Stimulated activated naive CD8-positive, alpha-beta T cell treated with anti-CD3 and anti-CD28 coated beads, Interleukin-15, Interleukin-2, amounts not matched to agents 100 ng/mL and 50 ng/mL, for 24 hours (primary cell): ENCODE data around the gene MALT1.
A peak's percentile ranks its signal among the peaks of the same experiment; 100 is the strongest.
"Not testable (repeated sequence)": the region's sequence is repeated elsewhere in the genome, so short reads cannot be mapped to it uniquely, and the experiment has no call there.

Experiments used
- H3K27ac Mint-ChIP-seq: one replicate; pipeline ENCODE4 v1.8.0; 2021; ENCODE audit warnings: mild to moderate bottlenecking, mixed read lengths
- H3K27me3 Mint-ChIP-seq: one replicate; pipeline ENCODE4 v1.8.0; 2021; ENCODE audit warnings: mixed read lengths
- H3K36me3 Mint-ChIP-seq: one replicate; pipeline ENCODE4 v1.8.0; 2021; ENCODE audit warnings: low read depth, mixed read lengths
- H3K4me1 Mint-ChIP-seq: one replicate; pipeline ENCODE4 v1.8.0; 2021; ENCODE audit warnings: low read depth, mixed read lengths
- H3K4me3 Mint-ChIP-seq: one replicate; pipeline ENCODE4 v1.8.0; 2021; ENCODE audit warnings: mild to moderate bottlenecking, mixed read lengths
- H3K9me3 Mint-ChIP-seq: one replicate; pipeline ENCODE4 v1.8.0; 2021; ENCODE audit warnings: mixed read lengths

Gene MALT1

DNA sequence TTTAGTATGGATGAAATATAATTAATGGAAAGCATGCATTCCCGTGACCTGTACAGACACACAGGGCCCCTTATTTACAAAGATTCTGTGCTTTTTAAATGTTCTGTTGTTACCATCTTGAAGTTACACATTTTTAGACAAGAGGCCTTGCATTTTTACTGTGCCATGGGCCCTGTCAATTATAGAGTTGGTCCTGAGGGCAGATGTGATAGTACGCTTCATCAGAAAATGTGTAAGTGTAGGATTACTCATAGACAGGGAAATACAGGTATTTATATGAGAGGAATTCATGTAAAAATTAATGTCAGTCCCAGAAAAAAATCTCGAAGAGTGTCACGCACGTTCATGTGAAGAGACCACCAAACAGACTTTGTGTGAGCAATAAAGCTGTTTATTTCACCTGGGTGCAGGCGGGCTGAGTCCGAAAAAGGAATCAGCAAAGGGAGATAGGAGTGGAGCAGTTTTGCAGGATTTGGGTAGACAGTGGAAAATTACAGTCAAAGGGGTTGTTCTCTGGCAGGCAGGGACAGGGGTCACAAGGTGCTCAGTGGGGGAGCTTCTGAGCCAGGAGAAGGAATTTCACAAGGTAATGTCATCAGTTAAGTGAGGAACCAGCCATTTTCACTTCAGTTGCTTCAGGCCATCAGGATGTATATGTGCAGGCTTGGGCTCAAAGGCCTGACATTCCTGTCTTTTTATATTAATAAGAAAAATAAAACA, 30.2 kb upstream of the MALT1 start:
- no peak overlapping the region for H3K27ac Mint-ChIP-seq
- no peaks in the 10 kb centered on the region for H3K27me3 Mint-ChIP-seq
- no peaks in the 10 kb centered on the region for H3K36me3 Mint-ChIP-seq
- no peaks in the 10 kb centered on the region for H3K9me3 Mint-ChIP-seq
- H3K4me1 Mint-ChIP-seq, result peaks cover 26% of the 10 kb centered on the region
- H3K4me3 Mint-ChIP-seq, result no peak overlapping the region

DNA sequence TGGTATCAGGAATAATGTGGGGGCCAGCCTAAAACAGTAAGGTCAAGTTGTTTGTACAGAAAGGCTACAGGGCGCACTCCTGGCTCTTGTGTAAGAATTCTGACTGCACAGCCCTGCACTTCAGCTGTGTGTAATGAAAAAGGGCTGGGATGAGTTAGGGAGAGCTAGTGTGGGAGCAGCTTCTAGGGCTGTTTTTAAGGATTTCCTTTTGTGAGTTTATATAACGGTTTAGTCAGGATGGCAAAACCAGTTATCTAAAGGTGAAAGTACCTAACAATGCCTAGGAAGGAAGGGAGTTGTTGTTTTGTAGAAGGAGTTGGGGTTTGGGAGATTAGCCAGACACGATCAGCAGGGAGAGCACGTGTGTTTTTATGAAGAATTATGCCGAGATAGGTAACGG, 27.7 kb upstream of the MALT1 start:
- not testable (repeated sequence) for H3K9me3 Mint-ChIP-seq, H3K36me3 Mint-ChIP-seq, H3K4me3 Mint-ChIP-seq, H3K27ac Mint-ChIP-seq, H3K27me3 Mint-ChIP-seq
- H3K4me1 Mint-ChIP-seq, result peaks cover 20% of the 10 kb centered on the region

DNA sequence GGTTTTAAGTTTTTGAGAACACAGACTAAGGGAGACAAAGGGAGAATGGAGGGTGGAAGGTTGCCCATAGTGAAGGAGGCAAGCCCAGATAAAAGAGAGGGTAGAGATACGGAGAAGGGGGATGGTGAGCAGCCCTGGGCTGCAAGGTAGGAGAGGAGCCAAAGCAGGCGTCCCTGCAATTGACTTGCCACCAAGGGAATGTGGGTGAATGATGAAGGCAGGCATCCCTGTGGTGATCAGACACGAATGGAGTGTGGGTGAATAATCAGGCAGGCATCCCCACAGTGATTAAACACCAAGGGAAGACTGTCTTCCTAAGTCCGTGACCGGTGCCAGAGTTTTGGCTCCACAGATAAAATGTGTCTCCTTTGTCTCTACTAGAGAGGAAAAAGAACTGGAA, 25.9 kb upstream of the MALT1 start:
- H3K4me1 Mint-ChIP-seq, result peaks cover 22% of the 10 kb centered on the region
- no peaks in the 10 kb centered on the region for H3K27me3 Mint-ChIP-seq
- H3K27ac Mint-ChIP-seq, result no peak overlapping the region
- H3K9me3 Mint-ChIP-seq, result no peaks in the 10 kb centered on the region
- no peak overlapping the region for H3K4me3 Mint-ChIP-seq
- no peaks in the 10 kb centered on the region for H3K36me3 Mint-ChIP-seq

- H3K9me3 Mint-ChIP-seq, result no peaks in the 10 kb centered on the region
- H3K36me3 Mint-ChIP-seq, result no peaks in the 10 kb centered on the region
- no peak overlapping the region for H3K27ac Mint-ChIP-seq
- H3K4me3 Mint-ChIP-seq, result no peak overlapping the region
- peaks cover 32% of the 10 kb centered on the region for H3K4me1 Mint-ChIP-seq
- no peaks in the 10 kb centered on the region for H3K27me3 Mint-ChIP-seq
These were observed 24.9 kb upstream of the MALT1 start for GRCh38 chr18:58646334-58646862.

- Mint-ChIP-seq H3K27me3 (no peaks in the 10 kb centered on the region), H3K9me3 (peaks cover 17% of the 10 kb centered on the region), H3K4me1 (peaks cover 67% of the 10 kb centered on the region), H3K27ac (peak overlapping the region; percentile 9), H3K36me3 (peaks cover 11% of the 10 kb centered on the region), H3K4me3 (no peak overlapping the region)
These were observed 21.1 kb upstream of the MALT1 start for GRCh38 chr18:58649966-58650816.

DNA sequence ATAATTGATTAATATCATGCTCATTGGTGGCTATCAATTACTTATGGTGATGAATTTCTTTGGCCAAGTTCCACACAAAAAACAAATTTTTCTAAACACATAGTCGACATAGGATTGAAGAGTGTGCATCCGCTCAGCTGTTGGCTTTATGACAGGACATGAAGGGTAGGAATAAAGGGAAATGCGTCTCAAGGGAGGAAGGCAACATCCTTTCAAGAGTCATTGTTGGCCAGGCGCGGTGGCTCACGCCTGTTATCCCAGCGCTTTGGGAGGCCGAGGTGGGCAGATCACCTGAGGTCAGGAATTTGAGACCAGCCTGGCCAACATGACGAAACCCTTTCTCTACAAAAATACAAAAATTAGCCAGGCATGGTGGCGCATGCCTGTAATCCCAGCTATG, 20.4 kb upstream of the MALT1 start:
- not testable (repeated sequence) for H3K4me3 Mint-ChIP-seq, H3K27me3 Mint-ChIP-seq
- H3K4me1 Mint-ChIP-seq, result peaks cover 70% of the 10 kb centered on the region
- peaks cover 17% of the 10 kb centered on the region for H3K9me3 Mint-ChIP-seq
- peaks cover 11% of the 10 kb centered on the region for H3K36me3 Mint-ChIP-seq
- peak overlapping the region; percentile 9 for H3K27ac Mint-ChIP-seq

GRCh38 chr18:58653144-58653722, 18.0 kb upstream of the MALT1 start:
- Mint-ChIP-seq H3K9me3 (peaks cover 21% of the 10 kb centered on the region), H3K36me3 (peaks cover 11% of the 10 kb centered on the region), H3K27ac (peak overlapping the region; percentile 41), H3K4me1 (peaks cover 85% of the 10 kb centered on the region)
- H3K27me3 Mint-ChIP-seq, H3K4me3 Mint-ChIP-seq: not testable (repeated sequence)

DNA sequence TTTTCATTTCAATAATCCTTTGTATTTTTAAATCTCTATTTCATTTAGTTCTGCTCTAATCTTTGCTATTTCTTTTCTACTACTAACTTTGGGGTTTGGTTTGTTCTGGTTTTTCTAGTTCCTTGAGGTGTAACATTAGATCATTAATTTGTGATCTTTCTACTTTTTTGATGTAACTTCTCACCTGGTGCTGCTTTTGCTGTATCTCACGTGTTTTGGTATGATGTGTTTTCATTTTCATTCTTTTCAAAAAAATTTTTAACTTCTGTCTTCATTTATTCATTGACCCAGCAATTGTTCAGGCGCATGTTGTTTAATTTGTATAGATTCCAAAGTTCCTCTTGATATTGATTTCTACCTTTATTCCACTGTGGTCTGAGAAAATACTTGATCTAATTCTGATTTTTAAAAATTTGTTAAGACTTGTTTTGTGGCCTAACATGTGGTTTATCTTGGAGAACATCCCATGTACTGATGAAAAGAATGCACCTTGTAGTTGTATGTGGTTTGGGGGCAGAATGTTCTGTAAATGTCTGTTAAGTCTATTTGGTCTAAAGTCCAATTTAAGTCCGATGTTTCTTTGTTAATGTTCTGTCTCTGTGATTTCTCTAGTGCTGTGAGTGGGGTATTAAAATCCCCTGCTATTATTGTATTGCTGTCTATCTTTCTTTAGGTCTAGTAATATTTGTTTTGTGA, 17.3 kb upstream of the MALT1 start:
- peaks cover 11% of the 10 kb centered on the region for H3K36me3 Mint-ChIP-seq
- H3K4me1 Mint-ChIP-seq, result peaks cover 86% of the 10 kb centered on the region
- peak overlapping the region; percentile 19 for H3K27ac Mint-ChIP-seq
- peaks cover 21% of the 10 kb centered on the region for H3K9me3 Mint-ChIP-seq
- H3K27me3 Mint-ChIP-seq, result no peaks in the 10 kb centered on the region
- no peak overlapping the region for H3K4me3 Mint-ChIP-seq

DNA sequence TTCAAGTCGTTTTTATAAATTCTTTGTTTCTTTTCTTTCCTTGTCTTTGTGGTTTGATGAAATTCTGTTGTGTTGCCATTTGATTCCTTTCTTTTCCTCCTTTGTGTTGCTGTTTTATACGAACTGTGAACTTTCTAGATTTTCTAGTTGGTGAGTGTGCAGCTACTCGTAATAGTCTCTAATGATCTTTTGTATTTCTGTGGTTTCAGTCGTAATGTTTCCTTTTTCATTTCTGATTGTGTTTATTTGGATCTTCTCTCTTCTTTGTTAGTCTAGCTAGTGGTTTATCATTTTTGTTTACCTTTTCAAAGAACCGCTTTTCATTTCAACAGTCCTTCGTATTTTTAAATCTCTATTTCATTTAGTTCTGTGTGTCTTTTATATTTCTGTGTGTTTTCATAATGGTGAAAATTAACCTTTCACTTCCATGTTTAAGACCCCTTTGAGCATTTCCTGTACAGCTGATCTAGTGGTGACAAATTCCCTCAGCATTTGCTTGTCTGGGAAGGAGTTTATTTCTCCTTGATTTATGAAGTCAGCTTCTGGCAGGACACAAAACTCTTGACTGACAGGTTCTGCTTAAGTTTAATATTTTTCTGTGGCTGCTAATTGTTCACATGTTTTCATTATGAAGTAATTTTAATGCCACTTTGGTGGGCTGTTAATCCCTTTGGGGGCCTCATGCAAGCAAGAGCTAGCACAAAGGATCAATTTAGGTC, 16.2 kb upstream of the MALT1 start:
- H3K9me3 Mint-ChIP-seq, result peaks cover 21% of the 10 kb centered on the region
- H3K4me1 Mint-ChIP-seq, result peaks cover 88% of the 10 kb centered on the region
- peaks cover 11% of the 10 kb centered on the region for H3K36me3 Mint-ChIP-seq
- H3K27me3 Mint-ChIP-seq, result no peaks in the 10 kb centered on the region
- no peak overlapping the region for H3K27ac Mint-ChIP-seq
- H3K4me3 Mint-ChIP-seq, result no peak overlapping the region

DNA sequence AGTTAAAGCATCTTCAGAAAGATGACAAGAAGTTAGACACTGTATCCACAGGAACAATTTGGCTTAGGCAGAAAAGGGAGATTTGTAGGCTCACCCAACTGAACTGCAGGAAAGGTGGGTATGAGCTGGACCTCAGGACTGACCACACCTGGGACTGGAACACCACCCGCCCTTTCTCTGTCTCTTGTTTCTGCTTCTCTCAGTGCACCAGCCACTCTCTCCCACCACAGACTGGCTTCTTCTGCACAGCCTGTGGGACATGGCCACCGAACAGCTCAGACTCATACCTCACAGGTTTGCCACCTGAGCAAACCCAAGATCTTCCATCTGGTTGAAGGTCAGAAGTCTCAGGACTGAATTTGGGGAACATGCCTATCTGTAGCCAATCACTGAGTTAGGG, 14.2 kb upstream of the MALT1 start:
- peaks cover 81% of the 10 kb centered on the region for H3K4me1 Mint-ChIP-seq
- H3K27me3 Mint-ChIP-seq, result no peaks in the 10 kb centered on the region
- H3K9me3 Mint-ChIP-seq, result peaks cover 21% of the 10 kb centered on the region
- H3K27ac Mint-ChIP-seq, result no peak overlapping the region
- peaks cover 11% of the 10 kb centered on the region for H3K36me3 Mint-ChIP-seq
- no peak overlapping the region for H3K4me3 Mint-ChIP-seq

DNA sequence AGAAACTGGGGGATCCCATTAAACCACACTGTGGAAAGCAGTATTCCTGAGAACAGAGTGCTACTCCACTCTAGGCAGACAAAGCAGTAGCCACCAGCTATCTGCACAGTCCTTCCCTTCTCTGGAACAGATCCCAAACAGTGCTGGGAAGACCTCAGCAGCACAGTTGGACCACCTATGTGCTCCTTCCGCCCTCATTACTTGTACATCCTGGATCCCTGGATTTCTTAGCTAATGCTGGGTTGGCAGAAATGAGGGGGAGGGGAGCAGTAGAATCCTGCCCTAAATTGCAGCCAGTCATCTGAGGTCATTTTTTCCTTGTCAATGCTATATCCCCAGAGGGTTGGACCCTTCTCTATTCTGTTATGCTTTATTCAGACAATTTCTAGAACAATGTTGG, 13.8 kb upstream of the MALT1 start:
- no peaks in the 10 kb centered on the region for H3K27me3 Mint-ChIP-seq
- peaks cover 11% of the 10 kb centered on the region for H3K36me3 Mint-ChIP-seq
- H3K4me1 Mint-ChIP-seq, result peaks cover 81% of the 10 kb centered on the region
- H3K27ac Mint-ChIP-seq, result peak overlapping the region; percentile 87
- H3K4me3 Mint-ChIP-seq, result no peak overlapping the region
- H3K9me3 Mint-ChIP-seq, result peaks cover 21% of the 10 kb centered on the region

GRCh38 chr18:58659691-58660090, 11.6 kb upstream of the MALT1 start:
- Mint-ChIP-seq H3K36me3 (peaks cover 5% of the 10 kb centered on the region), H3K27me3 (no peaks in the 10 kb centered on the region), H3K4me3 (peak overlapping the region; percentile 47), H3K9me3 (peaks cover 10% of the 10 kb centered on the region), H3K27ac (peak overlapping the region; percentile 37), H3K4me1 (peaks cover 66% of the 10 kb centered on the region)

- Mint-ChIP-seq H3K36me3 (no peaks in the 10 kb centered on the region), H3K4me3 (no peak overlapping the region), H3K9me3 (peaks cover 5% of the 10 kb centered on the region), H3K4me1 (peaks cover 66% of the 10 kb centered on the region), H3K27ac (no peak overlapping the region), H3K27me3 (no peaks in the 10 kb centered on the region)
These were observed 10.3 kb upstream of the MALT1 start for GRCh38 chr18:58660915-58661314.

DNA sequence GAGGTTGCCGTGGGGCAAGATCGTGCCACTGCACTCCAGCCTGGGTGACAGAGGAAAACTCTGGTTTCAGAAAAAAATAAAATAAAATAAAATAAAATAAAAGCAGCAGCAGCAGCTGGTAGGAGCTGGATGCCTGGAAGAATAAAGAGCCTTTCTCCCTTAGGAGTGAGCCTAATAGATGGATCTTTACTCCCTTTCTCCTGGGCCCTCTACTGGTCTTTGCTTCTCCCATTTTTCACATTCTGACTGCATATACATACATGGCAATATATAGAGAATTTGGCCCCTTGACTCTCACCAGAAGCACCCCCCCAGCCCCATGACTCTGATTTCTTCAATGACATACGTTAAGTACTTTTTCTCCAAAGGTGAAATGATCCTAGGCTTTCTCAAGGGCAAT, 9.8 kb upstream of the MALT1 start:
- H3K9me3 Mint-ChIP-seq, result peaks cover 2% of the 10 kb centered on the region
- H3K27ac Mint-ChIP-seq, result no peak overlapping the region
- H3K4me1 Mint-ChIP-seq, result peaks cover 68% of the 10 kb centered on the region
- no peak overlapping the region for H3K4me3 Mint-ChIP-seq
- no peaks in the 10 kb centered on the region for H3K36me3 Mint-ChIP-seq
- no peaks in the 10 kb centered on the region for H3K27me3 Mint-ChIP-seq
